HFF-Myc (cell line): ENCODE measurements around the gene GPX4.
A peak's percentile ranks its signal among the peaks of the same experiment; 100 is the strongest.
"Not testable (repeated sequence)": the region's sequence is repeated elsewhere in the genome, so short reads cannot be mapped to it uniquely, and the experiment has no call there.

Experiments
- DNase-seq: peaks from one replicate; pipeline ENCODE4 v3.0.0-alpha.2; 2011; ENCODE audit warnings: low read depth; ENCODE audit errors: extremely low read depth
- H3K4me3 ChIP-seq: replicated peaks from 2 replicates; pipeline ENCODE4 v1.5.1; 2011; ENCODE audit warnings: low read depth, mild to moderate bottlenecking, control low read depth, low read length
- TF ChIP-seq, protein P1 (sequence below): IDR thresholded peaks from 2 replicates; pipeline ENCODE4 v1.5.1; 2012; ENCODE audit warnings: mild to moderate bottlenecking, low read depth, low read length, control low read depth; ENCODE audit errors: missing control alignments

Gene GPX4

DNA sequence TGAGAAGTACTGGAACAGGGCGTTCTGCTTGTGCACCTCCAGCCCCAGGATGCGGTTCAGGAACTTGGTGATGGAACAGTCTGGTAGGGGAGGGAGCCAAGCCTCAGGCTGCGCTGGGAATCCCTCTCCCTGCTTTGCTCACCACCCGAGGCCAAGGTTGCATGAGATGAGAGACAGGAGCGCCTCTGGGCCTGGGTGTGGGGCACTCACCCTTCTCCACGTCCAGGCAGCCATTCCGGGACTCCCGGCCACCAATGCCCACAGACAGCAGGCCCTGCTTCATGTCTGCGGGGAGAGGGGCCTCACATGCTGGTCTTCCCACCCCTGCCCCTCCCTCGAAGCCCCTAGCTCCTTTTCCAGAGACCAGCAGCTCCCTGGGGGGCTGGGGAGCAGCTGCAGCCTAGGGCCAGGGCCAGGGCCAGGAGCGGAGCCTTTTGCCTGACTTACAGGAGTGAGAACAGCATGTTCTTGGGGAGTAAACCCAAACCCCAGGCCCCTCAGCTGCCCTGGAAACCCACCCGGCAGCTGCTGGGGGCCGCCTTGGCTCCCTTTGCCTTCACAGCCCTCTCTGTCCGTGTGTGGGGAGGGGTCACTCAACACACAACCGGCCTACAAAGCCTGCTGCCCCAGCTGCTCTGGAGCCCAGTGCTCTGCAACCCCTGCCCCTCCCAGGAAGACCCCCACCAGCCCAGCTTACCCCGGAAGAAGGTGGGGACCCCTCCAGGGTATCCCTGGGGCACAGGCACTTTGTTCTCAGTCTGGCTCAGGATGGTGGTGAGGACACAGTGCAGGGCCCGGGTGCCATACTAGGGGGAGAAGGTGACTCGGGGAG, 7.2 kb downstream of the GPX4 start:
- TF ChIP-seq, protein P1, sequence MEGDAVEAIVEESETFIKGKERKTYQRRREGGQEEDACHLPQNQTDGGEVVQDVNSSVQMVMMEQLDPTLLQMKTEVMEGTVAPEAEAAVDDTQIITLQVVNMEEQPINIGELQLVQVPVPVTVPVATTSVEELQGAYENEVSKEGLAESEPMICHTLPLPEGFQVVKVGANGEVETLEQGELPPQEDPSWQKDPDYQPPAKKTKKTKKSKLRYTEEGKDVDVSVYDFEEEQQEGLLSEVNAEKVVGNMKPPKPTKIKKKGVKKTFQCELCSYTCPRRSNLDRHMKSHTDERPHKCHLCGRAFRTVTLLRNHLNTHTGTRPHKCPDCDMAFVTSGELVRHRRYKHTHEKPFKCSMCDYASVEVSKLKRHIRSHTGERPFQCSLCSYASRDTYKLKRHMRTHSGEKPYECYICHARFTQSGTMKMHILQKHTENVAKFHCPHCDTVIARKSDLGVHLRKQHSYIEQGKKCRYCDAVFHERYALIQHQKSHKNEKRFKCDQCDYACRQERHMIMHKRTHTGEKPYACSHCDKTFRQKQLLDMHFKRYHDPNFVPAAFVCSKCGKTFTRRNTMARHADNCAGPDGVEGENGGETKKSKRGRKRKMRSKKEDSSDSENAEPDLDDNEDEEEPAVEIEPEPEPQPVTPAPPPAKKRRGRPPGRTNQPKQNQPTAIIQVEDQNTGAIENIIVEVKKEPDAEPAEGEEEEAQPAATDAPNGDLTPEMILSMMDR: no peak
- no peak for DNase-seq
- no peak overlapping the region for H3K4me3 ChIP-seq

DNA sequence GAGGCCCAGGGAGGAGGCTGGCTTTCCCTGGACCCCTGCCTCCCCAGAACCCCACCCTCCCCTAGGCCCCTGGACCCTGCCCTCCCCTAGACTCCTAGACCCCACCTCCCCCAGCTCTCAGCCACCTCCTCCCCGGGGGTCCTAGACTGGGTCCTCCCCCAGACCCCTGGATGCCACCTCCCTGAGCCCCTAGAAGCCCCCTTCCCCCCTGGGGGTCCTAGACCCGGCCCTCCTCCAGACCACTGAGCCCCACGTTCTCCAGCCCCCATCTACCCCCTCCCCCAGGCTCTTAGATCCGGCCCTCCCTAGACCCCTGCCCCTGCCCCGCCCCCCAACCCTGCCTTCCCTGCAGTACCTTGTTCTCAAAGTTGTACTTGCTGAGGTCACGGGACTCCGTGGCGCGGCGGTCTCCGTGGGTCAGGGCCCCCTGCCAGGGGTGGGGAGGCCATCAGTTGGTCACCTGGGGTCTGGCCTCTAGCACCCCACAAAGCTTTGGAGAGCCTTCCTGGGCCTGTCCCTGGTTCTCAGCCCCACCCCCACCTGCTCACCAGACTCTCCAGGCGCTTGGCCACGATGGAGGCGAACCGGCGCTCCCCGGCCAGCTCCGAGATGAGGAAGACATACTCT, 8.0 kb downstream of the GPX4 start:
- H3K4me3 ChIP-seq: no peak overlapping the region
- DNase-seq: no peak
- TF ChIP-seq, protein P1: no peak

DNA sequence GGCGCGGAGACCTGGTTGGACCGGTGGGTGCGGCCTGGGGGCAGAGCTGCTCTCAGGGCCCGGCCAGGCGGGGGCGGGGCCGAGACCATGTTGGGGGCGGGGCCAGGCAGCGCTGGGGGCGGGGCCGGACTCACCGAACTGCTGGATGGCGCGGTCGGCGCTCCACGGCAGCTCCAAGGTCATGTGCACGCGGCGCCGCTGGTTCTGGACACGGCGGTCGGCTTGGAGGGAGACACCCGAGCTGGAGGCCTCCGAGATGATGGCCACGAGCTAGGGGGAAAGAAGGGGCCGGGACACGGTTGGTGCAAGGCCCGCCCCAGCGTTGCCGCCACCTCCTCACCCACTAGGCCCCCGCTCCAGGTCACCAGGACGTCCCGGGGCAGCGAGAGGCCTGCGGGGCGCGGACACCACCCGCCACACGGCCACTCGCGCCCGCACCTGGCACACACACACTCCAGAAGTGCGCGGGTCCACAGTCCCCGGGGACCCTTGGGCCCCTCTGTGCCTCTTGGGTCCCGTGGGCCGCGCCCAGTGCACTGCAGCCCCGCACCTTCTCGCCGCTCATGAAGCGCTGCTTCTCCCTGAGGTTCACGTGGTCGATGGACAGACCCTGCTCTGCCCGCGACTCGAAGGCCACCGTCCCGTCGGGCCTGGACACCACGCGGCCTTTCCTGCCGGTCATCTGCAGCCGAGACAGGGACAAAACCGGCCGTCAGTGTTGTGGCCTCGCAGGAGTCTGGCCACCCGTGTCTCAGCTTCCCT, 8.7 kb downstream of the GPX4 start:
- TF ChIP-seq, protein P1: no peak
- no peak for DNase-seq
- H3K4me3 ChIP-seq: no peak overlapping the region

DNA sequence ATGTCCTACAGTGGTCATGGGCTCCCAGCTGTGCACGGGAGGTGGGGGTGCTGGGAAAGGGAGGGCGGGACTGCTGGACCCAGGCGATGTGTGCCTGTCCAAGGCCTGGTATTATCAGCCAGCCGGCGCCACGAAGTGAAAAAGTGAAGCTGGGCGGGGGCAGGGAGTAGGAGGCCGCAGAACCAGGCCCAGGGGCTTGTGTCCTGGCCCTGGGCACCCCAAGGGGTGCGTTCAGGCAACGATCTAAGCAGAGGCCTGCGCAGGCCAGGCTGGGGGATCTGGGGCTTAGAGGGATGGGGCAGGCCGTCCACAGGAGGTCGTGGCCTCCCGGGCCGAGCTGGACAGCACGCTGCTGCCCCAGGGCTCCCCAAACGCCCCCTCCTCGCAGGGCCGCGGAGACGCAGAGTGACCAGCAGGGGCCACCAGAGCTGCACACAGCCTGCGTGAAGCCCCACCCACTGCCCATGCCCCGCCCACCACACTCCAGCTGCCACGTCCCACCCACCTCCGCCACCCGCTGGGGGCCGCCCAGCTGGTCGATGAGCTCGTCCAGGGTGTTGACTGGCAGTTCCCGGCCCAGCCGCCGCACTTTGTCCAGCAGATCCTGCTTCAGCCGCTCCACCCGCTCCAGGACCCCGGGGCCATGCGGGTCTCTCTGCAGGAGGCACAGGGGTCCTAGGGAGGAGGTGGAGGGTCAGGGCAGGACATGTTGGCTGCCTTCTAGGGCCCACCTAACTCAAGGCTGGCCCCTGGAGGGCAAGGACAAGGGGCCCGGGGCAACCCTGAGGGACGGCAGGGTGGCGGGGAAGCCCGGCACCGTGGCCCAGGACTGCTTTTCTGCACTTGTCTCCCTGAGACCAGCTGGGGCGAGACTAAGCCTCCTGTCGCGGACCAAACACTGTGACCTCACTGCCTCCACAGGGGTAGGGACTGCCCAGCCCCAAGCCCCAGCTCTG, 9.5 kb downstream of the GPX4 start:
- TF ChIP-seq, protein P1: peak; percentile 68
- peak; percentile 77 for DNase-seq
- H3K4me3 ChIP-seq: no peak overlapping the region

DNA sequence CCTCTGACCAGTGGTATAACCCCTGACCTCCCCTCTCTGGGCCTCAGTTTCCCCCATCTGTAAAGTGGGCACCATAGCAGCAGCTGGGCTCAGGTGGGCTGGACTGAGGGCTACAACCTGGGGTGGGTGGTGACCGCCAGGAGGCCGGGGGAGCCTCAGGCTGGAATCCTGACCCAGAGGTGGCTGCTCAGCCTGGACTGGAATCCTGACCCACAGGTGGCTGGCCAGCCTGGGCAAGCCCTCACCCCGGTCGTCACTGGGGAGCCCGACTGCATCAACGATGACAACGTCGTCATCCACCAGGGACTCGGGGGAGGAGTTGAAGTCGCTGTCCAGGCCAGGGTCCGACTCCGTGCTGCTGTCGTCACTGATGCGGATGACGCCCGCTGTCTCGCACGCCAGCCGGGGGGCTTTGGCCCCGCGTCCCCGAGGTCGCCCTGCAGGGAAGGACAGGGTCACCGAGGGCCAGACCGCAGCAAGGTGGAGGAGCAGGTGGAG, 10.2 kb downstream of the GPX4 start:
- H3K4me3 ChIP-seq: no peak overlapping the region
- TF ChIP-seq, protein P1: no peak
- DNase-seq: no peak

DNA sequence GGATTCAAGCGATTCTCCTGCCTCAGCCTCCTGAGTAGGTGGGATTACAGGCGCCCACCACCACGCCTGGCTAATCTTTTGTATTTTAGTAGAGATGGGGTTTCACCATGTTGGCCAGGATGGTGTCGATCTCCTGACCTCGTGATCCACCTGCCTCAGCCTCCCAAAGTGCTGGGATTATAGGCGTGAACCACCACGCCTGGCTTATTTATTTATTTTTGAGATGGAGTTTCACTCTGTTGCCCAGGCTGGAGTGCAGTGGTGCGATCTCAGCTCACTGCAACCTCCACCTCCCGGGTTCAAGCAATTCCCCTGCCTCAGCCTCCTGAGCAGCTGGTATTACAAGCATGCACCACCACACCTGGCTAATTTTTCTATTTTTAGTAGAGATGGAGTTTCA, 10.9 kb downstream of the GPX4 start:
- not testable (repeated sequence) for DNase-seq, H3K4me3 ChIP-seq
